Myocyte (in vitro differentiated cells): ENCODE results near the gene PPP1R2. TPM values are rescaled to one million over a fixed set of nuclear protein-coding genes. Genes with fewer than 3 reads are reported as not detected.
A peak's percentile ranks its signal among the peaks of the same experiment; 100 is the strongest.
"Not testable (repeated sequence)": the region's sequence is repeated elsewhere in the genome, so short reads cannot be mapped to it uniquely, and the experiment has no call there.

ENCODE experiments used
- DNase-seq: peaks from one replicate; pipeline ENCODE4 v3.0.0-alpha.2; 2012; ENCODE audit warnings: low read depth
- polyA plus RNA-seq: library from polyadenylated mRNA; unstranded; fragments of >200 nt; gene quantifications from one replicate; pipeline ENCODE4 v1.2.1, GENCODE V29; 2012; ENCODE audit warnings: missing spikeins
- total RNA-seq: library from RNA; depleted of rRNA; stranded (reverse); fragments of >200 nt; gene quantifications from 2 replicates; pipeline ENCODE4 v1.2.3, GENCODE V29; 2014

PPP1R2 gene
- total RNA-seq: 39.9 and 82.2 TPM in 2 replicates
- 20.5 TPM for polyA plus RNA-seq

GRCh38 chr3:195542698-195543499 is at the start of gene PPP1R2:
Gene PPP1R2 (minus strand): TSS chr3:195543325. CDS start chr3:195543025, 300 bp downstream.
- DNase-seq: peak; percentile 94

- no peak for DNase-seq
Observed at GRCh38 chr3:195591852-195592251, 48.7 kb upstream of the PPP1R2 start.

GRCh38 chr3:195591220-195591619 is 48.1 kb upstream of the PPP1R2 start:
- no peak for DNase-seq

GRCh38 chr3:195590381-195590780 is 47.3 kb upstream of the PPP1R2 start:
- not testable (repeated sequence) for DNase-seq

- not testable (repeated sequence) for DNase-seq
Observed at GRCh38 chr3:195589796-195590195, 46.7 kb upstream of the PPP1R2 start.

- no peak for DNase-seq
Observed at GRCh38 chr3:195587824-195588223, 44.7 kb upstream of the PPP1R2 start.

- DNase-seq: no peak
Observed at GRCh38 chr3:195587406-195587805, 44.3 kb upstream of the PPP1R2 start.

- DNase-seq: no peak
Observed at GRCh38 chr3:195584543-195584870, 41.4 kb upstream of the PPP1R2 start.

GRCh38 chr3:195583831-195584542 is 40.9 kb upstream of the PPP1R2 start, which contains the start of gene APOD:
Gene APOD (minus strand): TSS chr3:195583940. CDS start chr3:195579461, 4,479 bp downstream.
- peak; percentile 69 for DNase-seq

GRCh38 chr3:195582947-195583346 is 39.8 kb upstream of the PPP1R2 start:
- DNase-seq: no peak

GRCh38 chr3:195580744-195581443 is 37.8 kb upstream of the PPP1R2 start:
- no peak for DNase-seq

- DNase-seq: no peak
Observed at GRCh38 chr3:195579281-195579680, 36.2 kb upstream of the PPP1R2 start.

GRCh38 chr3:195578565-195578964 is 35.4 kb upstream of the PPP1R2 start:
- no peak for DNase-seq

GRCh38 chr3:195577645-195578177 is 34.6 kb upstream of the PPP1R2 start:
- DNase-seq: no peak

GRCh38 chr3:195574497-195575304 is 31.6 kb upstream of the PPP1R2 start:
- no peak for DNase-seq

- no peak for DNase-seq
Observed at GRCh38 chr3:195573611-195574496, 30.7 kb upstream of the PPP1R2 start.

GRCh38 chr3:195571361-195571760 is 28.2 kb upstream of the PPP1R2 start:
- no peak for DNase-seq

- DNase-seq: no peak
Observed at GRCh38 chr3:195570912-195571311, 27.8 kb upstream of the PPP1R2 start.

- no peak for DNase-seq
Observed at GRCh38 chr3:195570344-195570743, 27.2 kb upstream of the PPP1R2 start.

- no peak for DNase-seq
Observed at GRCh38 chr3:195568630-195569029, 25.5 kb upstream of the PPP1R2 start.
